Prostate gland (tissue), 2 donors: ENCODE data around the gene MXRA8.

ENCODE experiments used
- CTCF ChIP-seq, 4 experiments: fragments of 200-600 bp in 2 of 4; fragments of 450-650 bp in 2 of 4; sonication (generic) in 2 of 4; IDR thresholded peaks; 1 replicate in 3 of 4; 2 replicates in 1 of 4; pipeline ENCODE4 v1.5.1; 2016 to 2019; ENCODE audit warnings: antibody characterized with exemption in 4 of 4, mild to moderate bottlenecking in 2 of 4, moderate library complexity in 2 of 4
- POLR2A ChIP-seq: fragments of 450-650 bp; IDR thresholded peaks from one replicate; pipeline ENCODE4 v1.6.1; 2016; ENCODE audit warnings: antibody characterized with exemption, mild to moderate bottlenecking
- POLR2AphosphoS5 ChIP-seq: sonication (generic); formaldehyde crosslinking; IDR thresholded peaks from one replicate; pipeline ENCODE4 v1.6.1; 2017; ENCODE audit warnings: antibody characterized with exemption

GRCh38 chr1:1309251-1310108 lies 48.9 kb downstream of the MXRA8 start:
- TF ChIP-seq CTCF (IDR thresholded peaks at IDR 0.05) (no peak), POLR2AphosphoS5 (no peak), POLR2A (no peak)
